DND-41 (cell line): ENCODE measurements around the gene FN3KRP.

Experiments used
- ATAC-seq: fragments of 200-7000 bp; cut with Tn5 transposase; 3 replicates; pipeline ENCODE4 v1.9.1; 2021; ENCODE audit warnings: low read depth; ENCODE audit not compliant: insufficient read depth
- DNase-seq: peaks from one replicate; pipeline ENCODE4 v3.0.0-alpha.2; 2020
- H2AFZ ChIP-seq: 2 replicates; pipeline ENCODE4 v1.6.0; 2012; ENCODE audit warnings: low read depth, low read length
- H3K27ac ChIP-seq: 2 replicates; pipeline ENCODE4 v1.5.1; 2012; ENCODE audit warnings: low read length, inconsistent platforms
- H3K27me3 ChIP-seq: fragments of 200-600 bp; sonication (generic); 2 replicates; pipeline ENCODE4 v1.6.0; 2012; ENCODE audit warnings: low read length, mild to moderate bottlenecking, inconsistent platforms; ENCODE audit not compliant: insufficient read depth, poor library complexity
- H3K36me3 ChIP-seq: 2 replicates; pipeline ENCODE4 v1.5.1; 2012; ENCODE audit warnings: low read length, inconsistent platforms; ENCODE audit not compliant: insufficient read depth
- H3K4me1 ChIP-seq: 2 replicates; pipeline ENCODE4 v1.5.1; 2012; ENCODE audit warnings: mild to moderate bottlenecking, low read length; ENCODE audit not compliant: insufficient read depth
- H3K4me2 ChIP-seq: 2 replicates; pipeline ENCODE4 v1.6.0; 2012; ENCODE audit warnings: mild to moderate bottlenecking, moderate library complexity, low read length, inconsistent platforms; ENCODE audit not compliant: insufficient read depth
- H3K4me3 ChIP-seq, 2 experiments: fragments of 200-600 bp in 1 of 2; shearing (Covaris generic) in 1 of 2; 2 replicates each; pipeline ENCODE4 v1.5.1; 2012 to 2016; ENCODE audit warnings: inconsistent platforms in 2 of 2, low read length in 2 of 2, mild to moderate bottlenecking in 2 of 2, low read depth in 1 of 2, moderate library complexity in 1 of 2
- H3K79me2 ChIP-seq: 2 replicates; pipeline ENCODE4 v1.6.0; 2012; ENCODE audit warnings: low read length, inconsistent platforms; ENCODE audit not compliant: insufficient read depth
- H3K9ac ChIP-seq: 2 replicates; pipeline ENCODE4 v1.6.0; 2012; ENCODE audit warnings: low read depth, mild to moderate bottlenecking, inconsistent platforms, low read length, moderate library complexity
- H3K9me3 ChIP-seq: 2 replicates; pipeline ENCODE4 v1.5.1; 2012; ENCODE audit warnings: low read length, moderate library complexity, mild to moderate bottlenecking, inconsistent platforms; ENCODE audit not compliant: insufficient read depth, severe bottlenecking
- H4K20me1 ChIP-seq: 2 replicates; pipeline ENCODE4 v1.6.0; 2012; ENCODE audit warnings: low read length; ENCODE audit not compliant: insufficient read depth
- EZH2 ChIP-seq: IDR thresholded peaks from 3 replicates; pipeline ENCODE4 v1.6.1; 2012; ENCODE audit warnings: borderline replicate concordance, low read depth, mild to moderate bottlenecking, moderate library complexity, low read length, inconsistent platforms; ENCODE audit not compliant: severe bottlenecking
- TF ChIP-seq, protein P1 (sequence below): IDR thresholded peaks from 2 replicates; pipeline ENCODE4 v1.5.1; 2012; ENCODE audit warnings: borderline replicate concordance, low read length, moderate library complexity, mild to moderate bottlenecking; ENCODE audit not compliant: poor library complexity, severe bottlenecking; ENCODE audit errors: extremely low read depth

The FN3KRP gene

DNA sequence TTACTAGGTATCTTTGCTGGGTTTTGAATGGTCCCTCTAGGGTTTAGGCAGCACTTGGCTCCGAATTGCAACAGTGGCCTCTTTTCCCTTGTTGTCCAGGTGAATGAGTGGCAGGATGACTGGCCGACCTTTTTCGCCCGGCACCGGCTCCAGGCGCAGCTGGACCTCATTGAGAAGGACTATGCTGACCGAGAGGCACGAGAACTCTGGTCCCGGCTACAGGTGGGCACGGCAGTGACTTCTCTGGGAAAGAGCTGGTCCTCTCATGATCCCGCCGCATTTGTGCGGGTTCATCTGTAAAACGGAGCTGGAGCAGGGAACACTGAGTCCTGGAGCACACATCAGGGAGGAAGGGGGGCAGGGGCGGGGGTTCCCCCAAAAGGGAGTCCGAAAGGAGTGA is 32.2 kb downstream of the FN3KRP start:
- Histone ChIP-seq H3K79me2 (peaks cover 18% of the 10 kb centered on the region), H3K4me3 (no peak overlapping the region), H3K27ac (no peak overlapping the region), H3K36me3 (no peaks in the 10 kb centered on the region; the same call in 1 of the 2 replicates), H4K20me1 (peaks cover 13% of the 10 kb centered on the region; the same call in 1 of the 2 replicates), H3K9me3 (peaks cover 2% of the 10 kb centered on the region), H3K4me2 (no peak overlapping the region), H3K4me1 (peaks cover 12% of the 10 kb centered on the region), H3K9ac (no peak overlapping the region), H3K27me3 (no peaks in the 10 kb centered on the region), H2AFZ (no peak overlapping the region)
- ATAC-seq (no peak), DNase-seq (no peak)
- no peak for TF ChIP-seq EZH2
- TF ChIP-seq, protein P1, sequence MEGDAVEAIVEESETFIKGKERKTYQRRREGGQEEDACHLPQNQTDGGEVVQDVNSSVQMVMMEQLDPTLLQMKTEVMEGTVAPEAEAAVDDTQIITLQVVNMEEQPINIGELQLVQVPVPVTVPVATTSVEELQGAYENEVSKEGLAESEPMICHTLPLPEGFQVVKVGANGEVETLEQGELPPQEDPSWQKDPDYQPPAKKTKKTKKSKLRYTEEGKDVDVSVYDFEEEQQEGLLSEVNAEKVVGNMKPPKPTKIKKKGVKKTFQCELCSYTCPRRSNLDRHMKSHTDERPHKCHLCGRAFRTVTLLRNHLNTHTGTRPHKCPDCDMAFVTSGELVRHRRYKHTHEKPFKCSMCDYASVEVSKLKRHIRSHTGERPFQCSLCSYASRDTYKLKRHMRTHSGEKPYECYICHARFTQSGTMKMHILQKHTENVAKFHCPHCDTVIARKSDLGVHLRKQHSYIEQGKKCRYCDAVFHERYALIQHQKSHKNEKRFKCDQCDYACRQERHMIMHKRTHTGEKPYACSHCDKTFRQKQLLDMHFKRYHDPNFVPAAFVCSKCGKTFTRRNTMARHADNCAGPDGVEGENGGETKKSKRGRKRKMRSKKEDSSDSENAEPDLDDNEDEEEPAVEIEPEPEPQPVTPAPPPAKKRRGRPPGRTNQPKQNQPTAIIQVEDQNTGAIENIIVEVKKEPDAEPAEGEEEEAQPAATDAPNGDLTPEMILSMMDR, result no peak

DNA sequence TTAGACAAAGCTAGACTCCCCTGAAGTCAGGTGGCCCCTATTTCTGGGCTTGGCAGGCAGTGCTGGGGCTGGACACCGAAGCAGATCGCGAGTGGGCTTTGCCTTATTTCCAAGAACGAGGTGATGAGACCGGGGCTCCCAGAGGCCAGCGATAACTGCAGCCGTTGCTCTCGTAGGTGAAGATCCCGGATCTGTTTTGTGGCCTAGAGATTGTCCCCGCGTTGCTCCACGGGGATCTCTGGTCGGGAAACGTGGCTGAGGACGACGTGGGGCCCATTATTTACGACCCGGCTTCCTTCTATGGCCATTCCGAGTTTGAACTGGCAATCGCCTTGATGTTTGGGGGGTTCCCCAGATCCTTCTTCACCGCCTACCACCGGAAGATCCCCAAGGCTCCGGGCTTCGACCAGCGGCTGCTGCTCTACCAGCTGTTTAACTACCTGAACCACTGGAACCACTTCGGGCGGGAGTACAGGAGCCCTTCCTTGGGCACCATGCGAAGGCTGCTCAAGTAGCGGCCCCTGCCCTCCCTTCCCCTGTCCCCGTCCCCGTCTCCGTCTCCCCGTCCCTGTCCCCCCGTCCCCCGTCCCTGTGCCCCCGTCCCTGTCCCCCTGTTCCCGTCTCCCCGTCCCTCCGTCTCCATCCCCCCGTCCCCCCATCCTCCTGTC is 33.9 kb downstream of the FN3KRP start:
- TF ChIP-seq EZH2, result no peak
- TF ChIP-seq, protein P1, result no peak
- H3K9ac ChIP-seq, result no peak overlapping the region
- H3K27me3 ChIP-seq, result no peaks in the 10 kb centered on the region
- peaks cover 11% of the 10 kb centered on the region for H3K36me3 ChIP-seq
- H3K79me2 ChIP-seq, result peaks cover 35% of the 10 kb centered on the region
- no peak overlapping the region for H3K27ac ChIP-seq
- no peak overlapping the region for H3K4me3 ChIP-seq
- DNase-seq, result no peak
- peaks cover 26% of the 10 kb centered on the region for H3K4me1 ChIP-seq
- H3K4me2 ChIP-seq, result no peak overlapping the region
- H4K20me1 ChIP-seq, result peaks cover 28% of the 10 kb centered on the region; the same call in 1 of the 2 replicates
- peaks cover 2% of the 10 kb centered on the region for H3K9me3 ChIP-seq
- no peak overlapping the region for H2AFZ ChIP-seq
- no peak for ATAC-seq

DNA sequence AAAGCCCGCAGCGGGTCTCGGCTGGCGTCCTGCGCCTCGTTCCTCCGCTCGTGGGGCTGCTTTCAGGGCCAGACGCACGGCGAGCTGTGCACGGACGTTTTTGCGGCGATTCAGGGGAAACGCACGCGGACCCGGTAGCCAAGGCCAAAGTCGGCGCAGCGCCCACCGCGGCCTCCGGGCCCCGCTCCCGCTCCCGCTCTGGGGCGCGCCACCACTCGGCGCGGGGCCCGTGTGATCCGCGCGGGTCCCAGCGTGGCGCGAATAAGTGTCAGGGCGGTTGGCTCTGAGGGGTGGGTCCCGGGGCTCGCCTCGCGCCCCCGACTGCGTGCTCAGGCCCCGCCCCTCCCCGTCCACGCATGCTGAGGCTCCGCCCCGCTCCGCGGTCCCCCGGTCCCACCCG is 34.7 kb downstream of the FN3KRP start:
- Histone ChIP-seq H3K9me3 (no peaks in the 10 kb centered on the region), H3K27ac (no peak overlapping the region), H3K79me2 (peaks cover 42% of the 10 kb centered on the region), H4K20me1 (peaks cover 33% of the 10 kb centered on the region; the same call in 1 of the 2 replicates), H3K4me3 (peak overlapping the region in 1 of 2 experiments; percentile 41; a peak in 1 of 4 replicates), H3K9ac (no peak overlapping the region), H3K36me3 (peaks cover 19% of the 10 kb centered on the region), H3K4me1 (peaks cover 30% of the 10 kb centered on the region), H2AFZ (peak overlapping the region; percentile 30; the same call in 1 of the 2 replicates), H3K27me3 (no peaks in the 10 kb centered on the region), H3K4me2 (peak overlapping the region; percentile 36)
- no peak for TF ChIP-seq EZH2
- TF ChIP-seq, protein P1, result no peak
- no peak for DNase-seq
- peak; percentile 7; the same call in 2 of the 3 replicates for ATAC-seq
